Nephron (organoid): ENCODE results near the gene PAK1.

Source experiments
- H3K27ac Mint-ChIP-seq, 3 experiments: 2 replicates each; pipeline ENCODE4 v1.8.0; 2020; ENCODE audit warnings: mixed read lengths in 3 of 3, mild to moderate bottlenecking in 2 of 3, moderate library complexity in 1 of 3
- H3K27me3 Mint-ChIP-seq: 2 replicates; pipeline ENCODE4 v1.8.0; 2021; ENCODE audit warnings: low read depth, mild to moderate bottlenecking, moderate library complexity, mixed read lengths
- H3K36me3 Mint-ChIP-seq: 2 replicates; pipeline ENCODE4 v1.8.0; 2020; ENCODE audit warnings: low read depth, mixed read lengths
- H3K4me1 Mint-ChIP-seq: 2 replicates; pipeline ENCODE4 v1.8.0; 2020; ENCODE audit warnings: mixed read lengths
- H3K4me3 Mint-ChIP-seq, 3 experiments: 2 replicates each; pipeline ENCODE4 v1.8.0; 2020; ENCODE audit warnings: mild to moderate bottlenecking in 3 of 3, mixed read lengths in 3 of 3, moderate library complexity in 2 of 3
- H3K9me3 Mint-ChIP-seq: 2 replicates; pipeline ENCODE4 v1.8.0; 2020; ENCODE audit warnings: mixed read lengths
- TF ChIP-seq, protein P1 (sequence below), 3 experiments: fragments of 200-600 bp; sonication (generic); IDR thresholded peaks; one replicate each; pipeline ENCODE4 v1.5.0; 2021; ENCODE audit warnings: antibody characterized with exemption in 3 of 3; ENCODE audit not compliant: unreplicated experiment in 3 of 3

Gene PAK1

DNA sequence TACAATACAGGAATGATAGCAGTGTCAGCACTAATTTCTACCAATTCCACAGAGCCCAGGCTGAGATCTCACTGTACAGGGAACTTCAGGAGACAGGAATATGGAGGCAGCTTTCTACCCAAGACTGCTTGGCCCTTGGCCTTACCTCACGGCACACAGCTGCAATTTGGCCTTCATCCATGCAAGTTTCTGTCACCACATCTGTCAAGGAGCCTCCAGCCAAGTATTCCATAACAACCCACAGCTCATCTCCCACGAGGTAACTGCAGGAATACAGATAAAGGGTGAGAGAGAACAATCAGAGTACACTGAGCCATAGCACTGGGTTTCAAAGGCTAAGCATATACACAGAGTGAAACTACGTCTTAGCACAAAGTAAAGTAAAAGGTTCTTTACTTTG lies 133.4 kb downstream of the PAK1 start:
- H3K4me3 Mint-ChIP-seq: no peak overlapping the region
- TF ChIP-seq, protein P1, sequence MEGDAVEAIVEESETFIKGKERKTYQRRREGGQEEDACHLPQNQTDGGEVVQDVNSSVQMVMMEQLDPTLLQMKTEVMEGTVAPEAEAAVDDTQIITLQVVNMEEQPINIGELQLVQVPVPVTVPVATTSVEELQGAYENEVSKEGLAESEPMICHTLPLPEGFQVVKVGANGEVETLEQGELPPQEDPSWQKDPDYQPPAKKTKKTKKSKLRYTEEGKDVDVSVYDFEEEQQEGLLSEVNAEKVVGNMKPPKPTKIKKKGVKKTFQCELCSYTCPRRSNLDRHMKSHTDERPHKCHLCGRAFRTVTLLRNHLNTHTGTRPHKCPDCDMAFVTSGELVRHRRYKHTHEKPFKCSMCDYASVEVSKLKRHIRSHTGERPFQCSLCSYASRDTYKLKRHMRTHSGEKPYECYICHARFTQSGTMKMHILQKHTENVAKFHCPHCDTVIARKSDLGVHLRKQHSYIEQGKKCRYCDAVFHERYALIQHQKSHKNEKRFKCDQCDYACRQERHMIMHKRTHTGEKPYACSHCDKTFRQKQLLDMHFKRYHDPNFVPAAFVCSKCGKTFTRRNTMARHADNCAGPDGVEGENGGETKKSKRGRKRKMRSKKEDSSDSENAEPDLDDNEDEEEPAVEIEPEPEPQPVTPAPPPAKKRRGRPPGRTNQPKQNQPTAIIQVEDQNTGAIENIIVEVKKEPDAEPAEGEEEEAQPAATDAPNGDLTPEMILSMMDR (IDR thresholded peaks at IDR 0.05; ENCODE audit: unreplicated experiment in 3 of 3): no peak
- H3K9me3 Mint-ChIP-seq: no peaks in the 10 kb centered on the region

DNA sequence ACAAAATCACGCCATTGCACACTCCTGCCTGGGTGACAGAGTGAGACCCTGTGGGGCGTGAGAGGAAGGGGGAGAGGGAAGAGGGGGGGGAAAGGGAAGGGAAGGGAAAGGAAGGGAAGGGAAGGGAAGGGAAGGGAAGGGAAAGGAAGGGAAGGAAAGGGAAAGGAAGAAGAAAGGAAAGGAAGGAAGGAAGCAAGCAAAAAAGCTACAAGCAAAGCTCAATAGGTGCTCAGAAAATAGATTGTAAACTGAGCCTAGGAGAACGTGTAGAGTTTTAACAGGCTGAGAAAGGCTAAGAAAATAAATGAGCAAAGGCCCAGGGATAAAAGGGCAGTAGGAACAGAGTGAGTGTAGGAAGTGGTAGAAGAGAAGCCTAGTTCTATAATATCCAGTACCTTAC lies 141.6 kb downstream of the PAK1 start:
- Mint-ChIP-seq H3K27ac (no peak overlapping the region), H3K36me3 (peaks cover 62% of the 10 kb centered on the region), H3K9me3 (peaks cover 11% of the 10 kb centered on the region), H3K4me1 (no peaks in the 10 kb centered on the region), H3K4me3 (no peak overlapping the region), H3K27me3 (no peaks in the 10 kb centered on the region)
- TF ChIP-seq, protein P1 (IDR thresholded peaks at IDR 0.05; ENCODE audit: unreplicated experiment in 3 of 3): no peak

More for the DNA sequence above, 133.4 kb downstream of the PAK1 start:
- Mint-ChIP-seq H3K36me3 (peaks cover 52% of the 10 kb centered on the region), H3K4me1 (peaks cover under 1% of the 10 kb centered on the region), H3K27ac (no peak overlapping the region), H3K27me3 (no peaks in the 10 kb centered on the region)

DNA sequence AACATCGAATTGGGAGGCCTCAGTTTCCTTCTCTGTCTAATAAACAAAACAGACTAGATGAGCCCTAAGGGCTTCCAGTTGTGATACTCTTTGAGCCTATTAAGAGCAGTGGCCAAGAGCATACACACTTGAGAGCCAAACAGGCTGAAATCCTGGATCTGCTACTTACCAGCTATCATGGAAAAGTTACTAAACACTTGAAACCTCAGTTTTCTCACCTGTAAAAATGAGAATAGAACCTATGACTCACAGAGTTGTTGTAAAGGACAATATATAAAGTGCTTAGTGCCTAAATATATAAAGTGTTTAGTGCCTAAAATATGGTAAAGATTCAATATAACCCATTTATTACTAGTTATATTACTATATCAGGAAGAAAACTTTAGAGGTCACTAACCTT lies 148.7 kb downstream of the PAK1 start:
- TF ChIP-seq, protein P1 (IDR thresholded peaks at IDR 0.05; ENCODE audit: unreplicated experiment in 3 of 3): no peak
- peaks cover 58% of the 10 kb centered on the region for H3K36me3 Mint-ChIP-seq
- H3K4me1 Mint-ChIP-seq: no peaks in the 10 kb centered on the region
- peaks cover 9% of the 10 kb centered on the region for H3K9me3 Mint-ChIP-seq
- H3K4me3 Mint-ChIP-seq: no peak overlapping the region
- H3K27ac Mint-ChIP-seq: no peak overlapping the region
- H3K27me3 Mint-ChIP-seq: no peaks in the 10 kb centered on the region

DNA sequence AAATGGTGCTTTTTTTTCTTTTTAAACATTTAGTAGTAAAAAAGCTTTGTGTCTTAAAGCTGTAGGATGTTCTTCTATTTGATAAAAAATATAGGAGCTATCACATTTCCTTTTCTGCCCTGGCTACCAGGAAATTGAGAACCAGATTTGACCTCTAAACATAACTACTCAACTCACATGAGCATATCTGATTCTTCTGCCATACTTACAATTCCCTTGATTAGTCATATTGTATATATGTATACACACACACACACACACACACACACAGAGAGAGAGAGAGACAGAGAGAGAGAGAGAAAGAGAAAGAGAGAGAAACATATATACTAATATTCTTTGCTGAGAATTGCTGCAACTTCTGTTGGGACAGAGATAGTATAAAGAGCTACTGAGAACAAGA lies 149.4 kb downstream of the PAK1 start:
- TF ChIP-seq, protein P1 (IDR thresholded peaks at IDR 0.05; ENCODE audit: unreplicated experiment in 3 of 3): no peak
- Mint-ChIP-seq H3K36me3 (peaks cover 54% of the 10 kb centered on the region), H3K4me3 (no peak overlapping the region)

DNA sequence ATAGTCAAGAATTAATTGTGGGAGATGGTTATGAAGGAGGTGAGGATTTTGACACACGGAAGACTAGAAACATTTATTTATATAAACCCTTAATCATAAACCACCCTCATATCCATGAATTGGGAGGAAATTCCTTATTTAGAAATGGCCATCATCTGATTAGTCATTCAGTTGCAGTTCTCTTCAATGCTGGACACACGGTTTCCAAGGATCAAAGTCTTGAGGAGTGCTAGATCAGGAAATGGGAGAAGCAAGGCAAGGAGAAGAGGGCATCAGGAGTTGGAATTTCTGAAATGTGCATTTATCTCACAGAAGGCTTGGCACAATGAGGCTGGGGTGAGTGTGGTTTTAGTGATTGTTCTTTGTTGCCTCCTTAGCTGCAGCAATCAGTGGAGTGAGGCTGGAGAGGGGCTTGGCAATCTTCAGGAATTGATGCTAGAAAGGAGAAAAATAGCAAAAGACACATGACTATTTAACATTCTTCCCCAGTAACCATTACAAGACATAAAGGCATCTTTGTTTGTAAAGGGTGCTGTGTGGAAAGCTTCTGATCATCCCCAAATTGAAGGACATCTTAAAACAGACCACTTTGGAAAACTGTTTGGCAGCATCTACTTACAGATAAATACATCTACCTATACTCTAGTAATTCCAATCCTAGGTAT lies 150.8 kb downstream of the PAK1 start:
- TF ChIP-seq, protein P1 (IDR thresholded peaks at IDR 0.05; ENCODE audit: unreplicated experiment in 3 of 3): no peak
- Mint-ChIP-seq H3K27ac (no peak overlapping the region), H3K4me1 (no peaks in the 10 kb centered on the region), H3K27me3 (no peaks in the 10 kb centered on the region), H3K36me3 (peaks cover 40% of the 10 kb centered on the region), H3K4me3 (no peak overlapping the region), H3K9me3 (peaks cover 4% of the 10 kb centered on the region)

More for the DNA sequence above, 149.4 kb downstream of the PAK1 start:
- Mint-ChIP-seq H3K27me3 (no peaks in the 10 kb centered on the region), H3K9me3 (peaks cover 9% of the 10 kb centered on the region), H3K4me1 (no peaks in the 10 kb centered on the region), H3K27ac (no peak overlapping the region)

DNA sequence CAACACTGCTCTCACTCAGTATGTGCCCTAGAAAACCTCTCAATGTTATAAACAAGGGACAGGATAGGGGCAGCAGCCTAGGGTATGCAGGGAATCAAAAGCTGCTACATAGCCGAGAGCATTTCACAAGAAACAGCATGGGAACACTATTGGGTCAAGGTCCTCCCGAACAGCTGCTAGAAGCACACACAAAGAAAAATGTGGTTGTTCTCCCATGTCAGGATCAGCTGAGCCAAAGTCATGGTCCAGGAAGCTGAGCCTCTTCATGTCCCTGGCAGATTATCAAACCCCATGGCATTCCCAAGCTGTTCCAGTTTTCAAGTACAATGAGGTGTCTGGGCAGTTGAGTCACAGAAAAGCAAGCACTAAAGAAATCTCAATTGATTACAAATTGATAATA lies 151.4 kb downstream of the PAK1 start:
- H3K27ac Mint-ChIP-seq: no peak overlapping the region
- no peaks in the 10 kb centered on the region for H3K27me3 Mint-ChIP-seq
- H3K4me1 Mint-ChIP-seq: no peaks in the 10 kb centered on the region
- peaks cover 34% of the 10 kb centered on the region for H3K36me3 Mint-ChIP-seq
- TF ChIP-seq, protein P1 (IDR thresholded peaks at IDR 0.05; ENCODE audit: unreplicated experiment in 3 of 3): no peak
- H3K4me3 Mint-ChIP-seq: no peak overlapping the region
- peaks cover 4% of the 10 kb centered on the region for H3K9me3 Mint-ChIP-seq
